T-helper 22 cell (primary cell): ENCODE data around the gene ASPRV1.

Experiments used
- DNase-seq: peaks from one replicate; pipeline ENCODE4 v3.0.0-alpha.2; 2020; ENCODE audit warnings: low read depth

Gene ASPRV1

DNA sequence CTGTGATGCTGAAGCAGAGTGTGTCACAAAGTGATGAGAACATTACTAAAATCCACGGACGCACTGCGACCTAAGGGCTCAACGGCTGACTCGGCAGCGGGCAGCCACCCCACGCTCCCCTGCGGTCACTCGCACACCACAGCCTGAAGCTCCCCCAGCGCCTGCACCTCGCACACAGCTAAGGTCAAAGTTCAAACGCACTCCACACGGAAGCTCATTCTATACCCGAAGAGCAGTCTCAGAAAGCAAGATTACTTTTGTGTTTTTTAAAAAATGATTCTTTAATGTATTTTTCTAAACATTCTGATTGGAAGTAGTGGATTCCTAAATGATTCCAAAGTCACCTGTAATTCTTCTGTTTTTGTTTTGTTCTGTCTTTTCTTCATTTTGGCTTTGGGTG lies 21.7 kb downstream of the ASPRV1 start:
- DNase-seq, result no peak

DNA sequence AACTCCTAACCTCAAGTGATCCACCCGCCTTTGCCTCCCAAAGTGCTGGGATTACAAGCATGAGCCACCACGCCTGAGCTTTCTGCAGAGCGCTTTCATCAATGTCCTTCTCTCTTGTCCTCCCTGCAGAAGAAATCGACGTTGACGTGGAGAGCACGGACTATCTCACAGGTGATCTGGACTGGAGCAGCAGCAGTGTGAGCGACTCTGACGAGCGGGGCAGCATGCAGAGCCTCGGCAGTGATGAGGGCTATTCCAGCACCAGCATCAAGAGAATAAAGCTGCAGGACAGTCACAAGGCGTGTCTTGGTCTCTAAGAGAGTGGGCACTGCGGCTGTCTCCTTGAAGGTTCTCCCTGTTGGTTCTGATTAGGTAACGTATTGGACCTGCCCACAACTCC lies 23.5 kb downstream of the ASPRV1 start:
- no peak for DNase-seq

DNA sequence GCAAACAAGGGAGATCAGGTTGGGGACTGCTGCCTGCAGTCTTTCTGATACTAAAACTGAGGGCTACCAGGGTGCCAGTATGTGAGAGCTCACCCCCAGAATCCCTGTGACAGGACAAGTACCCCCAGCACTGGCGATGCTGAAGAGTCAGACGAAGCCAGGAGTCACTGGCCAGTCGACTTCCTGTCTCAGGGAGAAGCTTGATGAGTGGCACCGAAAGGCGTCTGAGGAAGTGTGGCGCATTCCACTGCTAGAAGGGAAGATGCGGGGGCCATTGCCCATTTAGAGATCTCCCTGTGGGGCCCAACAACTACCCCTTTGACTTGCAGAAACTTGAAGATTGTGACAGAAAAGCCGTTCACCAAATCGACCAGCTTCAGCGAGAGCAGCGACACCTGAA lies 24.5 kb downstream of the ASPRV1 start:
- no peak for DNase-seq

DNA sequence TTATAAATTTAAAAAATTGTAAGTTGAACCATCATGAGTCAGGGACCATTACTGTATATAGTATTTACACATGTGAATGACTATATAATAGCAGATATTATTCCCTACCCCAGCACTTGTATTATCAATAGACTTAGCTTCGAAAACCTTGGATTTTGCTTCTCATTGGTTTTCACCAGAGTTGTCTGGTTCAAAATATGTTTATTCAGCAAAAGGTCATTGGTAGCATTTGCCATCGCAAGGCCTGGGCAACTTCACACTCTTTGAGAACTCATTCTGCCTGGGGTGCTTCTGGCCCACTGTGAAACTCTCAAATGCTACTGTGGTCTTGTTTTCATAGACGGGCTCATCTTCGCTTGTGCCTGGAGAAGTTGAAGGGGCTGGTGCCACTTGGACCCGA lies 26.4 kb downstream of the ASPRV1 start:
- no peak for DNase-seq

DNA sequence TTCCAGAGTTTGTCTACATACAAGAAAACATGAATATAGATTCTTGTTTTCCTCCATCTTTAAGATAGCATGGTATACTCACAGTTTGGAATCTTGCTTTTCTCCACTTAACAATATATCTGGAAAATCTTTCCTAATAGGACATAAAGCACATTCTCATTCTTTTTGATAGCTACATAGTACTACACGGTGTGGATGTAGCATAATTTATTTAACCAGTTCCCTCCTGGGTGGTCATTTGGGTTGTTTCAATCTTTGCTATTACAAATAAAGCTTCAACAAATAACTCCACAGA lies 26.9 kb downstream of the ASPRV1 start:
- DNase-seq, result no peak

DNA sequence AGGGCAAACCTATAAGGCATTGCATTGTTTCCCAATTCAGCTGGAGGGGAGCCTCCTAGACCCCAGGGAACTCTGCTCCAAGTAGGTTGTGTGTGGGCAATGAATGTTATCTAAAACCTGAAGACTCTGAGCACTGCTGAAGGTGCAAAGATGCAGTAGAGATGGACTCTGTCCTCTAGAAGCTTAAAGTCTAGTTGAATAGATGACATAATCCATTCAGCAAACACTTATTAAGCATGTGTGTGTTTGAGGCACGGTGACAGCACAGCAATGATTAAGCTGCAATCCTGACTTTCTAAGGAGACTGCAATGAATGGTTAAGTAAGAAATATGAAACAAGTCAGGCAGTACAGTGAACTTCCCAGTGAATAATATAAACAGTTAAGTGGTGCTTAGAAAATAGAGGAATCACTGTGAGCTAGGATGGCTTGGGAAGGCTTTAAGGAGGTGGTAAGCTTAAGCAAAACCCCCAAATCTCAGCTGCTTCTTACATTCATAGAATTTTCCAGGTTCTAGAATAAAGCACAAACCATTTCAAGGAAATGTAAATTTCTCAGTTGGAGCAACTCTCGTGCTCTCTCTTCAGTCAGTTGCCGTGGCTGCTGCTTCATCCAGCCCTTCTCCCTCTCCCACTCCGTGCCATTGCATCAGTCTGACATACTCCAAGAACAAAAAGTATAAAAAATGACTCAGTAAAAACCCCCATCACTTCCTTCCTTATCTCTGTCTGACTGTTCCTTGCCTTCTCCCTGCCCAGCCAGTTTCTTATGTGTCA lies 27.4 kb downstream of the ASPRV1 start:
- no peak for DNase-seq

DNA sequence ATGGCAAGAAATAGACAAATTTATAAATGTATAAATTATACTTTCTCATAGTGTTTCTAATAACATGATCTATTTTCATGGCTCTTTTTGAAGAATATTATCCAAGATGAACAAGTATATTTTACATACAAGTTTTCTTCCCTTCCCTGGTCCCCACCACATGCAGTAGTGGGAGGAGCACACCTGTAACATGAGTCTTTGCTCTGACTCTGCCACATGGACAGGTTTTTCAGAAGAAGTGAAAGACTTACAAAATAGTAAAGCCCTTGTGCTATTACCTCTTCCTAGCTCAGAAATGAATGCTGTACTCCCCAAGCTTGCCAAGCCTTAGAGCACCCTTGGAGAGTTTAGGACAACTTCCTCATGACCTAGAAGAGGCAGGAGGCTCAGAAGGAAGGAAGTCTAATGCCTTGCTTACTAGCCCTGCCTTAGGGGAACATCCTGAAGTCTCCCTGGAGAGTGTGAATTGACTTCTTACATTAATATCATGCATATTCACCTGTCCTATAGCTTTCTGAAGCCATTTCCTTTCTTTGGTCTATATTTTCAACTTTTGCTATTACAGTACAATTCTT lies 28.1 kb downstream of the ASPRV1 start:
- no peak for DNase-seq

DNA sequence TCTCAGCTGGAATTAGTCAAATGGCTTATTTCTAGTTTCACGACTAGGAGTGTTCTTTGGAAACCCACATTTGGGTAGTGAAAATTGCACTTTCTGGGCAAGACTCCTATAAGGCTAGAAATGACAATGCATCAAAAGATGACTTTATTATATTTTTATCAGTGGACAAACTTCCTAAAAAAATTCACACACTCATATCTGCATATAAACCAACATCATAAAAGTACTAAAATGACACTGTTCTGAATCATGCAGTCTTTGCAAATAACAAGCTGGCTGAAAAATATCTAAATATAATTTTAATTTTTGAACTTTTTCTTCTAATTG lies 28.9 kb downstream of the ASPRV1 start:
- DNase-seq, result no peak

DNA sequence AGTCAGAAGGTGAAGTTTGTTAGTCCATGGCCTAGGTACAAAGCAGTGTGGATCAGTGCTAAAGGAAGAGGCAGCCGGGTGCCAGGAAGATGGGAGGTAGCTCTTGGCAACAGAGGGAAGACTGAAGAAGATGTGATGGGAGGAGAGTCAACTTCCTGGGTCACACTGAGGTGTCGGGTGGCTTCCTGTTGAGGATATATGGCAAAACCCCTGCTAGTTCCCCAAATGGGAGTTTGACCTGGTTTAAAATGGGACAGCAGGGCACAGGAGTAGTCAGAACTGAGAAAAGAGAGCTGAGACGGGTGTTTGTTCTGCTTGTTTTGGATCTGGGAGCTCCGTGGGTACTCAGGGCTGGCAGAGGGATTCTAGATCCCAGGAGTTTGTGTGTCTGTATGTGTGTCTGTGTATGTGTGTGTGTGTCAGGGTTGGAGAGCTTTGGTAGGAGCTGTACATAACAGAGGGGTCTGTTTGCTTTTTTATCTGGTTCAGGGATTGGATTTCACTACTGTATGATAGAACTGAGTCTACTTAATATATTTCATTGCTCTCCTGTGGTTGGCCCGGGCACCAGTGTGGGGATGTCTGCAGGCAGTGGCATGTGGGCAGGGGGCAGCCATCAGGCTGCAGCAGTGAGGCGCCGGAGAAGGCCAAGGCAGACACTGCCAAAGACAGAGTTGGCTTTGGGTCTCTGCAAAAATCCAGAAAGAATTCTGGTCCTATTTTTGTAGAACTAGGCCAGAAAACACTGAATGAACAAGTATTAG lies 29.4 kb downstream of the ASPRV1 start:
- DNase-seq, result no peak

DNA sequence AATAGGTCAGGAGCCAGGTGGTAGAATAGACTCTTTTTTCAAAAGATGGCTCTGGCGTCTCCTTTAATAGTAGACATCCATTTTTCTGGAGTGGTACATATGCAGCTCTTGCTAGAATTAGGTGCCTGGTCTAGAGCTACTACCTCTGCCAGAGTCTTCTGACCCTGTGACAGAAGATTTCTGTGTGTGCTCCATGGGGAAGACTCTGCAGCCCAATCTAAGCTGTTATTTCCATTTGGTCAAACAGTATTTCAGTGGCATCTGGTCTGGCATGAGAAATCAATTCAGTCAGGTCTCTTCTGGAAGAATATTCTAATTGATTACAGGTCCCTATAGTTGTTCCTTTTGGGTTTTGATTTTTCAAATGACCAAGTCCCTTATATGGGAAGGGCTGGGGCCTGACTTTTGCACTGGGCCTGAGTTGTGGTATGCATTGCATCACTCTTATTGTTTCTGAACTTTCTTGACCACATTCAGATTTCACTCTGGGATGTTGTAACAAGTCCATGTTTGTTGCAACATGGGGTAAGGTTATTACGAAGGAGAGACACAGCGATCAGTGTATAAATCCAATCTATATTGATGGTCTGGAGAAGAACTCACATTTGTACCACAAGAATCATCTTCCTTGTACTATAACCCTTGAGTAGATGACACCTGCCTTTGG lies 34.4 kb downstream of the ASPRV1 start:
- DNase-seq, result no peak

DNA sequence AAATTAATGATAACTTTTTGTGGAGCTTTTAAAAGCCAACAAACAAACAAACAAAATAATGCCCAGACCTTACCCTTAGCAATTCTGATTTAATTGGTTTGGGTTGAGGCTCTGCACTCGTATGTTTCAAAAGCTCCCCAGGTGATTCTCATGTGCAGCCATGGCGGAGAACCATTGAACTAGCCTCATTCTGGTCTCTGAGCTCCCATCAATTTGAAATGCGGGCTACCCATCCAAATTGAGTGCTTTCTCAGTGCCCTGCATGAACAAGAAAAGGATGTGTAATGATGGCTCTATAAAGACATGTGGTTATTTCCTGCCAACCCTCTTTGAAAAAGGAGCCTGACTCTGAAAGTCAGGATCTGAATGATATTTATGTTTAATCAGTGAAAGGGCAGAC lies 38.3 kb downstream of the ASPRV1 start:
- DNase-seq, result no peak

DNA sequence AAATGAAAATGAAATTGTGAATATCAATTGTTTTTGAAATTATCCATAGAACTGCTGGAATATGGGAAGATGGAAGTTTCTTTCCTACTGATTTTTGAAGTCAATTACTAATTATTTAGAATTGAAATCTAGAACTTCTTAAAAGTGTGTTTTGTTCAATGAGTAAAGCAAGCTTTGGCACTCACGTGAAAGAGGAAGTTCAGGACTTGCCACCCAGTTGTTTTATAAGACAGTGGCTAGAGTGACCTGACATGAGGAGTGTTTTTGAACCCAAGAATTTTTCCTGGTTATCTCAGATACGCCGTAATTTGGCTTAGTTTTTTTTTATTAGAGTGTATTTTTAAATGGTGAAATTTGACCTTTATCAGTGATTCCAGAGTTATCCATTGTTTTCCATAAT lies 43.0 kb downstream of the ASPRV1 start:
- no peak for DNase-seq

DNA sequence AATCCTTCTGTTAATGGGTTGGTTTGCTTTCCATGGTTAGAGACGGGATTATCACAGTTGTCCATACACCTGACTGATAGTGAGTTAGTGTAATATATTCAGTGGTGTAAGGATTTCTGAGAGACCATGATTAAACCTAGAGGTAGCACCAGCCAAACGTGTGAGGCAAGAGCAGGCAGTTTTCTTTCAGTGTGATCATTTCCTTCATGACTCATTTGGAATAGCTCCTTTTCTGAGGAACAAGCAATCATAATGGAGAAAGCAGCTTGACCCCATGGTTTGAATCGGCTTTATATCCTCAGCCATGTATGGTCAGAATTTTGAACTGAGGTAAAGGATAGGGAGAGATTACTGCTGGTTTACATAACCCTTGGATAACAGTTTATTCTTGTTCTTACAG lies 43.6 kb downstream of the ASPRV1 start:
- DNase-seq, result no peak

DNA sequence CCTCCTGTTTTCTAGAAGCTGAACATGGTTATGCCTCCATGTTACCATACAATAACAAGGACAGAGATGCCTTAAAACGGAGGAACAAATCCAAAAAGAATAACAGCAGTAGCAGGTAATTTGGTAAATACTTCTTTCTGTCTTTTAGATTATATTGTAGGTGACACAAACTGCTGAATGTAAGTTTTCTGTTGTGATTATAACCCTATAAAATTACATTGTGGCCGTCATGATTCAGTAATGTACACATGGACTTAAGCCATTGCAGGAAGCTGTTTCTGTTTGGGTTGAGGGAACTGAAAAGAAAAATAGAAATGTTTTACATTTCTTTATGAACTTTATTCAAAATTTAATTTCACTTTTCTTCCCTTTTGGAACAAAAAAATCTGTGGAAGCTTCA lies 45.3 kb downstream of the ASPRV1 start:
- DNase-seq, result no peak

DNA sequence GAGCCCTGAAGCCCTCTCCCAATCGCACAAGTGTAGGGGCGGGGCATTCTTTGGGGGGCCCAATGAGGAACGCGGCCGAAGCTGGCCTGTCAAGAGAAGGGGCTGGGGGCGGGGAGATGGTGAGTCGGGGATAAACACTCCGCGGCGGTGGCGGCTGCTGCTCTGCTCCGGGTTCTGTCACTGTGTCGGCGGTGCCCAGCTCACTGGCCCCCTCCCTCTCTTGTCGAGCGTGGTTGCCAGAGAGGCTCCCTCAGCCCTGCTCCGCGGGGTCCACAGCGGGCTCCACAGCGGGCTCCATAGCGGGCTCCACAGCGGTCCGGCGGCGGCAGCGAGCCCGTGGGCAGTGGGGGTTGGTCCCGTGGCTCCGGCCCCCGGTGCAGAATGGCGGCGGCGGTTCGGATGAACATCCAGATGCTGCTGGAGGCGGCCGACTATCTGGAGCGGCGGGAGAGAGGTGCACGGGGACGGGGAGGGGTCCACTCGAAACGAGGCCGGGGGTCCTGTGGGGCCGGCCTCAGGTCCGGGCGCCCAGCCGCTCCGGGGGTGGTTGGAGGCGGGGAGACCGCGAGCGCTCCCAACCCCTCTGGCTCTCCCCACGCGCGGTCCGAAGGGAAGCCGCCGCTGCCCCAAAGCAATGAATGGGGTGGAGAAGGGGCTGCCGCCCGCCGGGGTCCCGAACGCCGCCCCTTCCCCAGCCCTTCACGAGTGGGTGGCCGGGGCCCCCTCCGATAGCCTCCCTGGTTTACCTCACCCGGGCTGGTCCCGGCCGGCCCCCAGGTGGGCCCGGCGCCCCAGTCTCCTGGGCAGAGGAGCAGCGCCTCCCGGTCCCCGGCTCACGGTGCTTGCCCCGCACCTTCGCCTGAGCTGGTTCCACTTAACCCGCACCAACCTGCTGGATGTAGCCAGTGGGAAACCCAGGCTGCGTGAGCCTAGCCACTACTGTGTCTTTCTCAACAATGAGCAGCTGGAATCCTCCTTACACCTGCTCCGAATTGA lies 46.2 kb downstream of the ASPRV1 start, which contains the start of gene MXD1:
Gene MXD1, plus strand, starts transcription at position 160 of the 996 bp plus-strand sequence. Its CDS starts 222 bp downstream, at position 382.
- DNase-seq, result no peak

DNA sequence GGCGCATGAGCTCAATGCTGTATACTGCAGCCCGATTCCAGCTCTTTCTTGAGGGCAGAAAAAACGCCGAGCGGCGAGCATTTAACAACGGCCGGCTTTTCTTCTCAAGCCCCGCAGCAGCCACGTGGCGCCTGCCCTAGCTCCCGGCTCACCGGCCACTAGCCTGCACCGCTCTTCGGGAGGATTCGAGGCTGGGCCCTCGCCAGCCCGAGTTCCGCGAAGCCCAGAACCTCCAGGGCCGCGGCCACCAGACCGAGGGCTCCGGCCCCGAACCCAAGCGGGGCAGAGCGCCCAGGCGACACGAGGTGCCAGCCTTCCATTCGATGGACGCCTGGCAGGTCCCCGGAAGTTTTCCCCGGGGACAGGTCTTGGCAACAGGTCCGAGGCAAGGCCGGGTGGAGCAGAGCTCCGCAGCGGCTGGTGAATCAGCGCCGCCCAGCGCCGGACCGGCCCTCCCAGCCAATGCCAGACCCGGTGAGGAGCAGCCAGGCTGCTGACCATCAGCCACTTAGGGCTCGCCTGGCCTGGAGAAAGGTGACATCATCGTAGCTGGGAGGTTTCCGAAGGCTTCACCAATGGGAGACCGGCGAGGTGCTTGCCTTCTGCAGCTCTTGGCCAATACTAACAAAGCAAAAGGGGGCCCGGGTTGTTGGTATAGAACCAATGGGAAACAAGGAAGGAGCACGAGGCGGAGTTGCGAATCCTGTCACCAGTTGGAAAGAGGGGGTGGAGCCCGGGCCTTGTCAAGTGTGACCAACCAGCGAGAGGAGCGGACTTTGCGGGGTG lies 47.1 kb downstream of the ASPRV1 start:
- DNase-seq, result peak; percentile 100

DNA sequence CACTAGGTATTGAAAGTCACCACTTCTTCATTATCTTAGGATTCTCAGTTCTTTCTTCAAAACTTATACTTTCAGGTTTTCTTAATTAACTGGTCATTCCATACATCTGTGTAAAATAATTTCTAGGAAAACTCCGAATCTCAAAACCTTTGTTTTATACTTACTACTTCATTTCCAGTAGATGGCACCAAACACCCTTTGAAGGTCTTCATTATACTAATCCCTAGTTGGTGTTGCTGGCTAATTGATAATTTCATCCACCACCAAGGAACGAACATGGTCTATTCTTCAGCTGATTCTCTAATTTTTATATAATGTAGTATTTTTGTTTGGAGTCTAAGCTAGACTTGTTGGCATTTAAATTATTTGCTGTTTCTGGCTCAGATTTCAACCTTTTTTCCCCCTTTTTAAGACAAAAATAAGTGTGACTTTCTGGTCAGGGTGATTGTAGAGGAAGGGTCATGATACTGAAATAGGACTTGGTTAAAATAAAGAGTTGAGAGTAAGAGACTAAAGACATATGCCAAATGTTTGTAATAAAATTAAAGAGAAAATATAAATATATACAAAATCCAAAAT lies 49.4 kb downstream of the ASPRV1 start:
- no peak for DNase-seq
